HG03460 (cell line): Measurements from ENCODE around the gene FAM181A.

Experiments used
- ATAC-seq: cut with Tn5 transposase; IDR thresholded peaks from one replicate; pipeline ENCODE4 v1.9.1; 2021; ENCODE audit not compliant: unreplicated experiment

The FAM181A gene

GRCh38 chr14:93928184-93929047, 1.3 kb downstream of the FAM181A start:
- ATAC-seq, result no peak

GRCh38 chr14:93929048-93929535, 1.9 kb downstream of the FAM181A start:
- no peak for ATAC-seq

- no peak for ATAC-seq
Measured at GRCh38 chr14:93929657-93930056, 2.5 kb downstream of the FAM181A start.

GRCh38 chr14:93930296-93930988, 3.3 kb downstream of the FAM181A start:
- no peak for ATAC-seq

GRCh38 chr14:93930989-93931307, 3.8 kb downstream of the FAM181A start:
- ATAC-seq, result no peak

- ATAC-seq, result no peak
Measured at GRCh38 chr14:93932642-93933041, 5.5 kb downstream of the FAM181A start.

GRCh38 chr14:93935213-93935612, 8.1 kb downstream of the FAM181A start:
- ATAC-seq, result no peak

GRCh38 chr14:93936245-93936644, 9.1 kb downstream of the FAM181A start:
- ATAC-seq, result no peak

- ATAC-seq, result no peak
Measured at GRCh38 chr14:93936926-93937325, 9.8 kb downstream of the FAM181A start.

- ATAC-seq, result no peak
Measured at GRCh38 chr14:93937519-93937918, 10.4 kb downstream of the FAM181A start.

- no peak for ATAC-seq
Measured at GRCh38 chr14:93938751-93939303, 11.7 kb downstream of the FAM181A start.

- ATAC-seq, result peak; percentile 80
Measured at GRCh38 chr14:93939304-93940229, 12.4 kb downstream of the FAM181A start.

- no peak for ATAC-seq
Measured at GRCh38 chr14:93940437-93940836, 13.3 kb downstream of the FAM181A start.

GRCh38 chr14:93941293-93941910, 14.3 kb downstream of the FAM181A start:
- ATAC-seq, result no peak

GRCh38 chr14:93943052-93943451, 15.9 kb downstream of the FAM181A start:
- ATAC-seq, result no peak

GRCh38 chr14:93943930-93944329, 16.8 kb downstream of the FAM181A start:
- ATAC-seq, result no peak

- ATAC-seq, result no peak
Measured at GRCh38 chr14:93944348-93945069, 17.4 kb downstream of the FAM181A start.

GRCh38 chr14:93945070-93945399, 17.9 kb downstream of the FAM181A start:
- ATAC-seq, result no peak

- no peak for ATAC-seq
Measured at GRCh38 chr14:93946104-93946503, 19.0 kb downstream of the FAM181A start.

GRCh38 chr14:93946541-93947090, 19.5 kb downstream of the FAM181A start:
- ATAC-seq, result no peak
